IMR-90 (cell line): Measurements from ENCODE around the gene GSK3B. TPM values are rescaled to one million over a fixed set of nuclear protein-coding genes. Genes with fewer than 3 reads are reported as not detected.

ENCODE experiments used
- ATAC-seq: fragments of 200-7000 bp; cut with Tn5 transposase; 2 replicates; pipeline ENCODE4 v1.9.1; 2020; ENCODE audit warnings: low read depth, mild to moderate bottlenecking, moderate library complexity
- BruUV-seq: library from RNA; stranded (reverse); fragments of 400-500 nt; replicated peaks from 2 replicates; lab custom pipeline; 2021; lab: Mats Ljungman, UMichigan
- CTCF ChIA-PET: fragments of 300-600 bp; formaldehyde crosslinking; extraction: SDS; loops from one replicate; lab custom pipeline; 2021; ENCODE audit warnings: antibody characterized with exemption; lab: Yijun Ruan, JAX
- POLR2A ChIA-PET: fragments of 300-600 bp; sonication (Branson Sonifier 250); formaldehyde crosslinking; loops from one replicate; lab custom pipeline; 2022; ENCODE audit warnings: antibody characterized with exemption; ENCODE audit not compliant: unreplicated experiment; lab: Charles Lee
- DNase-seq: peaks from one replicate; pipeline ENCODE4 v3.0.0; 2013
- H2AFZ ChIP-seq: replicated peaks from 2 replicates; pipeline ENCODE3; 2013; ENCODE audit warnings: low read length, mild to moderate bottlenecking; ENCODE audit not compliant: poor library complexity
- H2AK5ac ChIP-seq: 2 replicates; pipeline ENCODE4 v1.6.1; 2013; ENCODE audit warnings: low read depth, low read length, inconsistent platforms
- H2AK9ac ChIP-seq: replicated peaks from 2 replicates; pipeline ENCODE3; 2013; ENCODE audit warnings: mild to moderate bottlenecking, low read depth, low read length, moderate library complexity; ENCODE audit not compliant: poor library complexity
- H2BK120ac ChIP-seq: 2 replicates; pipeline ENCODE4 v1.6.1; 2013; ENCODE audit warnings: low read depth, low read length, inconsistent platforms
- H2BK15ac ChIP-seq: 3 replicates; pipeline ENCODE4 v1.6.1; 2013; ENCODE audit warnings: low read depth, low read length, inconsistent platforms
- H2BK20ac ChIP-seq: 2 replicates; pipeline ENCODE4 v1.6.1; 2013; ENCODE audit warnings: low read depth, mild to moderate bottlenecking, inconsistent platforms, low read length, moderate library complexity
- H2BK5ac ChIP-seq: 2 replicates; pipeline ENCODE4 v1.6.1; 2013; ENCODE audit warnings: mild to moderate bottlenecking, low read depth, low read length, inconsistent platforms; ENCODE audit not compliant: poor library complexity, severe bottlenecking
- H3K14ac ChIP-seq: replicated peaks from 2 replicates; pipeline ENCODE4 v1.6.1; 2013; ENCODE audit warnings: low read depth, low read length, inconsistent platforms
- H3K18ac ChIP-seq: 2 replicates; pipeline ENCODE4 v1.6.1; 2013; ENCODE audit warnings: low read depth, low read length, control low read depth
- H3K23ac ChIP-seq: 2 replicates; pipeline ENCODE4 v1.6.1; 2013; ENCODE audit warnings: low read depth, low read length, inconsistent platforms
- H3K27ac ChIP-seq: 2 replicates; pipeline ENCODE4 v1.5.1; 2013; ENCODE audit warnings: mild to moderate bottlenecking, control low read depth, low read length; ENCODE audit not compliant: insufficient read depth
- H3K27me3 ChIP-seq: 2 replicates; pipeline ENCODE4 v1.6.1; 2013; ENCODE audit warnings: low read length; ENCODE audit not compliant: control insufficient read depth, insufficient read depth
- H3K36me3 ChIP-seq: 2 replicates; pipeline ENCODE4 v1.6.1; 2013; ENCODE audit warnings: low read length, mixed read lengths; ENCODE audit not compliant: control insufficient read depth, insufficient read depth
- H3K4ac ChIP-seq: 2 replicates; pipeline ENCODE4 v1.6.1; 2013; ENCODE audit warnings: low read depth, low read length, inconsistent platforms
- H3K4me1 ChIP-seq: 2 replicates; pipeline ENCODE4 v1.6.1; 2013; ENCODE audit warnings: low read length, mixed read lengths; ENCODE audit not compliant: control insufficient read depth, insufficient read depth
- H3K4me2 ChIP-seq: 2 replicates; pipeline ENCODE4 v1.6.1; 2013; ENCODE audit warnings: low read depth, mild to moderate bottlenecking, control low read depth, low read length, moderate library complexity
- H3K4me3 ChIP-seq: 2 replicates; pipeline ENCODE4 v1.5.1; 2013; ENCODE audit warnings: low read depth, mild to moderate bottlenecking, control low read depth, low read length, moderate library complexity; ENCODE audit not compliant: insufficient read depth
- H3K56ac ChIP-seq: 2 replicates; pipeline ENCODE4 v1.6.1; 2013; ENCODE audit warnings: low read length, inconsistent platforms; ENCODE audit not compliant: insufficient read depth; ENCODE audit errors: extremely low read depth
- H3K79me1 ChIP-seq, 2 experiments: 2 replicates each; pipeline ENCODE4 v1.6.1; 2013; ENCODE audit warnings: low read length in 2 of 2, inconsistent platforms in 1 of 2, low read depth in 1 of 2
- H3K9ac ChIP-seq: 2 replicates; pipeline ENCODE4 v1.6.1; 2013; ENCODE audit warnings: low read depth, low read length, control low read depth
- H3K9me1 ChIP-seq: 2 replicates; pipeline ENCODE4 v1.6.1; 2013; ENCODE audit warnings: low read length, inconsistent platforms; ENCODE audit not compliant: insufficient read depth
- H3K9me3 ChIP-seq: 2 replicates; pipeline ENCODE4 v1.6.1; 2013; ENCODE audit warnings: low read length; ENCODE audit not compliant: control insufficient read depth, insufficient read depth
- H4K20me1 ChIP-seq: 2 replicates; pipeline ENCODE4 v1.6.1; 2013; ENCODE audit warnings: low read length, inconsistent platforms; ENCODE audit not compliant: insufficient read depth
- H4K5ac ChIP-seq: 2 replicates; pipeline ENCODE4 v1.6.1; 2013; ENCODE audit warnings: mild to moderate bottlenecking, low read depth, low read length, control low read depth
- H4K8ac ChIP-seq, 2 experiments: 2 replicates each; pipeline ENCODE4 v1.6.1; 2013; ENCODE audit warnings: low read depth in 2 of 2, low read length in 2 of 2, control low read depth in 1 of 2, inconsistent platforms in 1 of 2
- H4K91ac ChIP-seq: 2 replicates; pipeline ENCODE4 v1.6.1; 2013; ENCODE audit warnings: low read depth, low read length, inconsistent platforms; ENCODE audit not compliant: insufficient read depth
- BHLHE40 ChIP-seq: fragments of 150-350 bp; IDR thresholded peaks from 2 replicates; pipeline ENCODE4 v1.6.1; 2016; ENCODE audit warnings: mild to moderate bottlenecking, low read depth, low read length
- MAFK ChIP-seq: IDR thresholded peaks from 2 replicates; pipeline ENCODE4 v1.6.1; 2012; ENCODE audit warnings: low read depth, low read length, improper control_type of control experiment
- POLR2A ChIP-seq: IDR thresholded peaks from 2 replicates; pipeline ENCODE4 v1.6.1; 2012; ENCODE audit warnings: mild to moderate bottlenecking, low read depth, low read length
- RAD21 ChIP-seq: IDR thresholded peaks from 2 replicates; pipeline ENCODE4 v1.6.1; 2012; ENCODE audit warnings: low read length, improper control_type of control experiment
- WGBS, 2 experiments: methylation state at CpG; one replicate each; pipeline versions ENCODE4 v1.1.5 to v1.1.7; 2013; ENCODE audit warnings: missing lambda C conversion rate in 2 of 2; ENCODE audit not compliant: insufficient read length in 1 of 2; ENCODE audit errors: extremely low coverage in 2 of 2; 5-methylcytosine and 5-hydroxymethylcytosine counted together
- dilution Hi-C: fragments of 300-500 bp; cut with HindIII; formaldehyde crosslinking; loops from one replicate; pipeline ENCODE4 v1.14.3; 2018; ENCODE audit warnings: low sequenced_read_pairs; ENCODE audit not compliant: unreplicated experiment
- in situ Hi-C: fragments of 300-500 bp; cut with MboI; formaldehyde crosslinking; loops from 3 replicates; pipeline ENCODE4 v1.14.3; 2019; ENCODE audit warnings: low sequenced_read_pairs, inconsistent platforms, mixed read lengths
- intact Hi-C: fragments of 100-400 bp; cut with micrococcal nuclease; formaldehyde crosslinking; loops from 2 replicates; pipeline ENCODE4 v1.10.0; 2022
- polyA plus RNA-seq, 3 experiments: library from polyadenylated mRNA; depleted of rRNA; stranded (reverse); fragments of >200 nt; gene quantifications; 2 replicates each; pipeline ENCODE4 v1.2.3, GENCODE V29; 2012; ENCODE audit warnings: low replicate concordance in 1 of 3
- total RNA-seq: library from RNA; depleted of rRNA; stranded (reverse); fragments of >200 nt; gene quantifications from 2 replicates; pipeline ENCODE4 v1.2.3, GENCODE V29; 2012

GSK3B gene
- total and polyA plus RNA-seq, 2 of the 4 experiments (the other 2 are of a cell fraction), result 19.2 to 33.2 TPM

DNA sequence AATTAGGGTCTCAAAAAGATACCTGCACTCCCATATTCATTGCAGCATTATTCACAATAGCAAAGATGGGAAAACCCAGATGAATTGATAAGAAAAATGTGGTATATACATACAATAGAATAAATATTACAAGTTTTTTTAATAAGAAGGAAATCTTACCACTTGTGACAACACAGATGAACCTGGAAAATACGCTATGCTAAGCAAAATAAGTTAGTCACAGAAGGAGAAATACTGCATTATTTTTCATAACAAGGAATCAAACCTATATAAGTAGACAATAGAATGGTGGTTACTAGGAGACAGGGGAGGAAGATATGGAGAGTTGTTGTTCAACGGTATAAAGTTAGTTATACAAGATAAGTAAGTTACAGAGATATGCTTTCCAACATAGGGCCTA is 130.0 kb downstream of the GSK3B start:
- ATAC-seq (no peak), DNase-seq (no peak)
- ChIA-PET POLR2A (interaction anchor here (0.7 kb wide), 1 partner anchor 8 kb away, joined by 19 read pairs; no protein-coding TSS in a partner anchor), CTCF (no interaction called here)
- in situ Hi-C loops (no loop called here), dilution Hi-C loops (no loop called here), intact Hi-C loops (no loop called here)
- H3K36me3 ChIP-seq, result 0 out of 2 replicates have a peak, but pooled peaks cover 2% of the 10 kb centered on the region
- H4K20me1 ChIP-seq, result peaks cover 59% of the 10 kb centered on the region
- H2AK5ac ChIP-seq, result no peak overlapping the region
- no peak overlapping the region for H4K91ac ChIP-seq
- no peak overlapping the region for H3K56ac ChIP-seq
- H3K27me3 ChIP-seq, result no peaks in the 10 kb centered on the region
- H3K4me1 ChIP-seq, result no peaks in the 10 kb centered on the region
- H4K8ac ChIP-seq, result no peak overlapping the region
- no peak overlapping the region for H3K23ac ChIP-seq
- H3K9ac ChIP-seq, result no peak overlapping the region
- H3K4ac ChIP-seq, result no peak overlapping the region
- H2AFZ ChIP-seq, result no peak overlapping the region
- no peak overlapping the region for H2BK20ac ChIP-seq
- no peak overlapping the region for H2BK5ac ChIP-seq
- H3K4me3 ChIP-seq, result no peak overlapping the region
- WGBS, 2 experiments, result no CpG with 5 or more reads among the region's 2 CpGs
- no peak overlapping the region for H4K5ac ChIP-seq
- no peaks in the 10 kb centered on the region for H3K9me1 ChIP-seq
- H3K27ac ChIP-seq, result no peak overlapping the region
- H3K18ac ChIP-seq, result no peak overlapping the region
- no peak overlapping the region for H3K14ac ChIP-seq
- no peak overlapping the region for H2BK120ac ChIP-seq
- BruUV-seq, result no TSS peak
- no peak overlapping the region for H2AK9ac ChIP-seq
- H3K4me2 ChIP-seq, result no peak overlapping the region
- H2BK15ac ChIP-seq, result no peak overlapping the region
- H3K9me3 ChIP-seq, result no peaks in the 10 kb centered on the region
- TF ChIP-seq RAD21 (no peak), POLR2A (no peak), BHLHE40 (no peak), MAFK (peak; percentile 89)
- peaks cover 4 to 52% of the 10 kb centered on the region in 2 experiments; a peak in 3 of 4 replicates for H3K79me1 ChIP-seq
